HCT116 (cell line): ENCODE data around the gene HLCS. TPM values are rescaled to one million over a fixed set of nuclear protein-coding genes. Genes with fewer than 3 reads are reported as not detected.

Source experiments
- ATAC-seq: fragments of 200-7000 bp; cut with Tn5 transposase; 2 replicates; pipeline ENCODE4 v1.9.1; 2020; ENCODE audit warnings: mild to moderate bottlenecking, moderate library complexity
- BruUV-seq: library from RNA; stranded (reverse); fragments of 400-500 nt; replicated peaks from 2 replicates; lab custom pipeline; 2021; lab: Mats Ljungman, UMichigan
- CTCF ChIA-PET: fragments of 300-600 bp; sonication (Branson Sonifier 250); formaldehyde crosslinking; loops from one replicate; lab custom pipeline; 2021; ENCODE audit warnings: antibody characterized with exemption; lab: Charles Lee
- POLR2A ChIA-PET: fragments of 300-600, 350-600 bp; sonication (Branson Sonifier 250); formaldehyde crosslinking; loops from one replicate; lab custom pipeline; 2021; ENCODE audit warnings: antibody characterized with exemption; lab: Charles Lee
- RAD21 ChIA-PET, 2 experiments: fragments of 300-600 bp; sonication (Branson Sonifier 250); formaldehyde crosslinking; loops; one replicate each; lab custom pipeline; 2023; ENCODE audit warnings: low total read pairs in 2 of 2; ENCODE audit not compliant: uncharacterized antibody in 2 of 2, unreplicated experiment in 2 of 2, low non-redundant PET in 1 of 2; lab: Charles Lee
- DNase-seq: peaks from one replicate; pipeline ENCODE4 v3.0.0-alpha.2; 2010; ENCODE audit warnings: low read depth, low spot score
- H2AFZ ChIP-seq: fragments of 200-600 bp; shearing (Covaris generic), sonication (generic); 2 replicates; pipeline ENCODE4 v1.6.1; 2017; ENCODE audit warnings: low read depth, mixed run types, mixed read lengths, antibody characterized with exemption, low read length; ENCODE audit not compliant: poor library complexity, severe bottlenecking
- H3K27ac ChIP-seq: 2 replicates; pipeline ENCODE4 v1.5.1; 2012; ENCODE audit warnings: low read depth, low read length
- H3K27me3 ChIP-seq: fragments of 200-600 bp; sonication (generic); 2 replicates; pipeline ENCODE4 v1.6.1; 2016; ENCODE audit warnings: mixed run types, low read length, mixed read lengths; ENCODE audit not compliant: insufficient read depth
- H3K36me3 ChIP-seq, 2 experiments: fragments of 200-500 bp in 1 of 2; fragments of 200-600 bp in 1 of 2; sonication (Bioruptor generic) in 1 of 2; sonication (generic) in 1 of 2; 2 replicates each; pipeline versions ENCODE4 v1.5.1 to v1.6.1; 2014 to 2016; ENCODE audit warnings: low read length in 2 of 2, inconsistent platforms in 1 of 2, mixed read lengths in 1 of 2, mixed run types in 1 of 2; ENCODE audit not compliant: insufficient read depth in 2 of 2, control insufficient read depth in 1 of 2
- H3K4me1 ChIP-seq, 2 experiments: fragments of 200-600 bp in 1 of 2; sonication (generic) in 1 of 2; 2 replicates each; pipeline versions ENCODE4 v1.5.1 to v1.6.1; 2012 to 2017; ENCODE audit warnings: low read length in 2 of 2, inconsistent platforms in 1 of 2, mild to moderate bottlenecking in 1 of 2, mixed read lengths in 1 of 2, mixed run types in 1 of 2, moderate library complexity in 1 of 2; ENCODE audit not compliant: insufficient read depth in 2 of 2, control insufficient read depth in 1 of 2
- H3K4me2 ChIP-seq: fragments of 200-600 bp; sonication (generic); 2 replicates; pipeline ENCODE4 v1.6.1; 2017; ENCODE audit warnings: mixed run types, low read length, mixed read lengths
- H3K4me3 ChIP-seq, 2 experiments: fragments of 200-600 bp in 1 of 2; sonication (generic) in 1 of 2; replicated peaks in 1 of 2; 2 replicates each; pipeline ENCODE4 v1.5.1; 2011 to 2016; ENCODE audit warnings: low read length in 2 of 2, control low read depth in 1 of 2, low read depth in 1 of 2, mild to moderate bottlenecking in 1 of 2, mixed read lengths in 1 of 2, mixed run types in 1 of 2
- H3K79me2 ChIP-seq: fragments of 200-600 bp; sonication (generic); 2 replicates; pipeline ENCODE4 v1.6.1; 2017; ENCODE audit warnings: mild to moderate bottlenecking, mixed run types, low read length, moderate library complexity, mixed read lengths; ENCODE audit not compliant: insufficient read depth
- H3K9ac ChIP-seq: fragments of 200-600 bp; sonication (generic); 2 replicates; pipeline ENCODE4 v1.6.1; 2016; ENCODE audit warnings: low read length, mixed read lengths
- H3K9me2 ChIP-seq: fragments of 200-600 bp; sonication (generic), shearing (Covaris generic); 2 replicates; pipeline ENCODE4 v1.6.1; 2017; ENCODE audit warnings: mixed run types, mild to moderate bottlenecking, moderate library complexity; ENCODE audit not compliant: insufficient read depth
- H3K9me3 ChIP-seq, 2 experiments: fragments of 200-500 bp in 1 of 2; fragments of 200-600 bp in 1 of 2; sonication (Bioruptor generic) in 1 of 2; sonication (generic) in 1 of 2; 2 replicates each; pipeline ENCODE4 v1.6.1; 2014 to 2017; ENCODE audit warnings: low read length in 2 of 2, mixed read lengths in 2 of 2, inconsistent platforms in 1 of 2, low read depth in 1 of 2, mild to moderate bottlenecking in 1 of 2, mixed run types in 1 of 2, moderate library complexity in 1 of 2; ENCODE audit not compliant: control insufficient read depth in 1 of 2, insufficient read depth in 1 of 2
- H4K20me1 ChIP-seq: fragments of 200-600 bp; sonication (generic), shearing (Covaris generic); 2 replicates; pipeline ENCODE4 v1.6.1; 2017; ENCODE audit warnings: mixed run types, mild to moderate bottlenecking, moderate library complexity; ENCODE audit not compliant: insufficient read depth
- CTCF ChIP-seq, 3 experiments: fragments of 200-600 bp in 1 of 3; sonication (generic) in 1 of 3; IDR thresholded peaks in 2 of 3; conservative IDR thresholded peaks in 1 of 3; 2 replicates each; pipeline ENCODE4 v1.5.1; 2012 to 2017; ENCODE audit warnings: low read depth in 2 of 3, low read length in 2 of 3, antibody characterized with exemption in 1 of 3, borderline replicate concordance in 1 of 3, control low read depth in 1 of 3, mild to moderate bottlenecking in 1 of 3, mixed read lengths in 1 of 3, mixed run types in 1 of 3, moderate library complexity in 1 of 3; ENCODE audit not compliant: insufficient read depth in 1 of 3
- RAD21 ChIP-seq: IDR thresholded peaks from 2 replicates; pipeline ENCODE4 v1.6.1; 2012; ENCODE audit warnings: low read depth, mild to moderate bottlenecking
- SIN3A ChIP-seq: IDR thresholded peaks from 2 replicates; pipeline ENCODE4 v1.6.1; 2012; ENCODE audit warnings: low read depth
- ZBTB33 ChIP-seq: IDR thresholded peaks from 2 replicates; pipeline ENCODE4 v1.6.1; 2011; ENCODE audit warnings: mild to moderate bottlenecking, low read length, moderate library complexity; ENCODE audit not compliant: insufficient replicate concordance; ENCODE audit errors: extremely low read depth
- intact Hi-C: fragments of 100-400 bp; cut with micrococcal nuclease; formaldehyde crosslinking; loops from 2 replicates; pipeline ENCODE4 v1.10.0; 2022
- total RNA-seq: library from RNA; stranded (reverse); gene quantifications from one replicate; pipeline ENCODE4 v1.2.1, GENCODE V29; 2021; ENCODE audit not compliant: unreplicated experiment

Gene HLCS
- total RNA-seq, 1 experiment from 2014 or later, result 18.5 TPM

GRCh38 chr21:36725793-36726386 is 240.6 kb downstream of the HLCS start:
- ChIA-PET RAD21 (no interaction called here), POLR2A (no interaction called here), CTCF (no interaction called here)
- Histone ChIP-seq H3K9me2 (no peaks in the 10 kb centered on the region), H3K27ac (no peak overlapping the region), H3K27me3 (no peaks in the 10 kb centered on the region), H3K4me1 (no peaks in the 10 kb centered on the region), H3K4me2 (no peak overlapping the region), H4K20me1 (no peaks in the 10 kb centered on the region), H3K9ac (no peak overlapping the region), H3K79me2 (no peaks in the 10 kb centered on the region), H3K4me3 (no peak overlapping the region), H3K9me3 (no peaks in the 10 kb centered on the region), H3K36me3 (no peaks in the 10 kb centered on the region), H2AFZ (no peak overlapping the region)
- DNase-seq (no peak), ATAC-seq (no peak)
- BruUV-seq, result no TSS peak
- intact Hi-C loops, result no loop called here
- no peak for TF ChIP-seq RAD21
- no peak for TF ChIP-seq SIN3A
- TF ChIP-seq CTCF (IDR thresholded peaks at IDR 0.05 in 2 of 3, conservative IDR thresholded peaks at IDR 0.05 in 1 of 3; ENCODE audit: borderline replicate concordance in 1 of 3, insufficient read depth in 1 of 3, low read depth in 2 of 3, low read length in 2 of 3), result no peak

GRCh38 chr21:36724660-36725059 is 241.8 kb downstream of the HLCS start:
- H4K20me1 ChIP-seq, result no peaks in the 10 kb centered on the region
- intact Hi-C loops, result no loop called here
- no peak overlapping the region for H3K4me3 ChIP-seq
- no peak overlapping the region for H2AFZ ChIP-seq
- DNase-seq (no peak), ATAC-seq (no peak)
- no peak overlapping the region for H3K27ac ChIP-seq
- ChIA-PET RAD21 (no interaction called here), CTCF (no interaction called here), POLR2A (no interaction called here)
- H3K9ac ChIP-seq, result no peak overlapping the region
- BruUV-seq, result no TSS peak
- H3K9me3 ChIP-seq, result no peaks in the 10 kb centered on the region
- H3K79me2 ChIP-seq, result no peaks in the 10 kb centered on the region
- peaks cover 3 to 5% of the 10 kb centered on the region in 2 experiments; a peak in 3 of 4 replicates for H3K4me1 ChIP-seq
- H3K4me2 ChIP-seq, result no peak overlapping the region
- H3K36me3 ChIP-seq, result no peaks in the 10 kb centered on the region
- no peak for TF ChIP-seq ZBTB33
- H3K9me2 ChIP-seq, result no peaks in the 10 kb centered on the region
- H3K27me3 ChIP-seq, result no peaks in the 10 kb centered on the region
